ENCODE results near the gene APC.

The APC gene

GRCh38 chr5:112737463-112738190 is at the start of gene APC:
TSS of gene APC (plus strand) at chr5:112737885. CDS start at chr5:112754891, 17,006 bp downstream.
- no peaks in the 10 kb centered on the region for H3K4me1 ChIP-seq (ENCODE audit: control insufficient read depth, insufficient read depth, low read length)

GRCh38 chr5:112689155-112689909 is 48.4 kb upstream of the APC start:
- no peak overlapping the region for H3K4me3 ChIP-seq (ENCODE audit: low read length)
- H3K36me3 ChIP-seq (ENCODE audit: control insufficient read depth, insufficient read depth, low read length) = no peaks in the 10 kb centered on the region
- no peaks in the 10 kb centered on the region for H3K27me3 ChIP-seq (ENCODE audit: control insufficient read depth, insufficient read depth, low read length)
- no peak overlapping the region for H3K9ac ChIP-seq (ENCODE audit: low read length)
- no peaks in the 10 kb centered on the region for H3K9me3 ChIP-seq (ENCODE audit: control insufficient read depth, low read length)
- H3K4me1 ChIP-seq (ENCODE audit: control insufficient read depth, insufficient read depth, low read length) = no peaks in the 10 kb centered on the region

More at GRCh38 chr5:112737463-112738190, at the start of gene APC:
- Histone ChIP-seq H3K9me3 (ENCODE audit: control insufficient read depth, low read length) (no peaks in the 10 kb centered on the region), H3K36me3 (ENCODE audit: control insufficient read depth, insufficient read depth, low read length) (no peaks in the 10 kb centered on the region), H3K27me3 (ENCODE audit: control insufficient read depth, insufficient read depth, low read length) (no peaks in the 10 kb centered on the region), H3K9ac (ENCODE audit: low read length) (no peak within 1 kb of the TSS), H3K4me3 (ENCODE audit: low read length) (peak within 1 kb of the TSS; percentile 26)

GRCh38 chr5:112690605-112691338 is 46.9 kb upstream of the APC start:
- no peaks in the 10 kb centered on the region for H3K9me3 ChIP-seq (ENCODE audit: control insufficient read depth, low read length)
- H3K9ac ChIP-seq (ENCODE audit: low read length) = no peak overlapping the region
- no peak overlapping the region for H3K4me3 ChIP-seq (ENCODE audit: low read length)
- no peaks in the 10 kb centered on the region for H3K4me1 ChIP-seq (ENCODE audit: control insufficient read depth, insufficient read depth, low read length)
- H3K27me3 ChIP-seq (ENCODE audit: control insufficient read depth, insufficient read depth, low read length) = no peaks in the 10 kb centered on the region
- H3K36me3 ChIP-seq (ENCODE audit: control insufficient read depth, insufficient read depth, low read length) = no peaks in the 10 kb centered on the region

GRCh38 chr5:112691339-112691680 is 46.4 kb upstream of the APC start:
- H3K36me3 ChIP-seq (ENCODE audit: control insufficient read depth, insufficient read depth, low read length) = no peaks in the 10 kb centered on the region
- H3K9ac ChIP-seq (ENCODE audit: low read length) = no peak overlapping the region
- H3K27me3 ChIP-seq (ENCODE audit: control insufficient read depth, insufficient read depth, low read length) = no peaks in the 10 kb centered on the region
- H3K4me1 ChIP-seq (ENCODE audit: control insufficient read depth, insufficient read depth, low read length) = no peaks in the 10 kb centered on the region
- H3K4me3 ChIP-seq (ENCODE audit: low read length) = no peak overlapping the region
- H3K9me3 ChIP-seq (ENCODE audit: control insufficient read depth, low read length) = no peaks in the 10 kb centered on the region

- H3K4me3 ChIP-seq (ENCODE audit: low read length) = no peak overlapping the region
- H3K4me1 ChIP-seq (ENCODE audit: control insufficient read depth, insufficient read depth, low read length) = no peaks in the 10 kb centered on the region
These were observed 45.9 kb upstream of the APC start for GRCh38 chr5:112691758-112692157.

GRCh38 chr5:112692472-112692871 is 45.2 kb upstream of the APC start:
- Histone ChIP-seq H3K9me3 (ENCODE audit: control insufficient read depth, low read length) (no peaks in the 10 kb centered on the region), H3K4me3 (ENCODE audit: low read length) (no peak overlapping the region)

More at GRCh38 chr5:112691758-112692157, 45.9 kb upstream of the APC start:
- H3K36me3 ChIP-seq (ENCODE audit: control insufficient read depth, insufficient read depth, low read length) = no peaks in the 10 kb centered on the region
- no peak overlapping the region for H3K9ac ChIP-seq (ENCODE audit: low read length)
- no peaks in the 10 kb centered on the region for H3K27me3 ChIP-seq (ENCODE audit: control insufficient read depth, insufficient read depth, low read length)
- H3K9me3 ChIP-seq (ENCODE audit: control insufficient read depth, low read length) = no peaks in the 10 kb centered on the region

GRCh38 chr5:112693301-112693700 is 44.4 kb upstream of the APC start:
- Histone ChIP-seq H3K27me3 (ENCODE audit: control insufficient read depth, insufficient read depth, low read length) (no peaks in the 10 kb centered on the region), H3K4me3 (ENCODE audit: low read length) (no peak overlapping the region), H3K9ac (ENCODE audit: low read length) (no peak overlapping the region), H3K4me1 (ENCODE audit: control insufficient read depth, insufficient read depth, low read length) (no peaks in the 10 kb centered on the region), H3K9me3 (ENCODE audit: control insufficient read depth, low read length) (no peaks in the 10 kb centered on the region), H3K36me3 (ENCODE audit: control insufficient read depth, insufficient read depth, low read length) (no peaks in the 10 kb centered on the region)

More at GRCh38 chr5:112692472-112692871, 45.2 kb upstream of the APC start:
- H3K36me3 ChIP-seq (ENCODE audit: control insufficient read depth, insufficient read depth, low read length) = no peaks in the 10 kb centered on the region
- H3K4me1 ChIP-seq (ENCODE audit: control insufficient read depth, insufficient read depth, low read length) = no peaks in the 10 kb centered on the region
- H3K9ac ChIP-seq (ENCODE audit: low read length) = no peak overlapping the region
- no peaks in the 10 kb centered on the region for H3K27me3 ChIP-seq (ENCODE audit: control insufficient read depth, insufficient read depth, low read length)

- Histone ChIP-seq H3K36me3 (ENCODE audit: control insufficient read depth, insufficient read depth, low read length) (no peaks in the 10 kb centered on the region), H3K9ac (ENCODE audit: low read length) (no peak overlapping the region), H3K9me3 (ENCODE audit: control insufficient read depth, low read length) (no peaks in the 10 kb centered on the region), H3K27me3 (ENCODE audit: control insufficient read depth, insufficient read depth, low read length) (no peaks in the 10 kb centered on the region), H3K4me3 (ENCODE audit: low read length) (no peak overlapping the region), H3K4me1 (ENCODE audit: control insufficient read depth, insufficient read depth, low read length) (no peaks in the 10 kb centered on the region)
These were observed 42.6 kb upstream of the APC start for GRCh38 chr5:112694853-112695709.

- Histone ChIP-seq H3K27me3 (ENCODE audit: control insufficient read depth, insufficient read depth, low read length) (no peaks in the 10 kb centered on the region), H3K9ac (ENCODE audit: low read length) (no peak overlapping the region), H3K4me3 (ENCODE audit: low read length) (no peak overlapping the region), H3K9me3 (ENCODE audit: control insufficient read depth, low read length) (no peaks in the 10 kb centered on the region), H3K36me3 (ENCODE audit: control insufficient read depth, insufficient read depth, low read length) (no peaks in the 10 kb centered on the region), H3K4me1 (ENCODE audit: control insufficient read depth, insufficient read depth, low read length) (no peaks in the 10 kb centered on the region)
These were observed 40.9 kb upstream of the APC start for GRCh38 chr5:112696786-112697185.

GRCh38 chr5:112697322-112697721 is 40.4 kb upstream of the APC start:
- Histone ChIP-seq H3K9ac (ENCODE audit: low read length) (no peak overlapping the region), H3K36me3 (ENCODE audit: control insufficient read depth, insufficient read depth, low read length) (no peaks in the 10 kb centered on the region), H3K9me3 (ENCODE audit: control insufficient read depth, low read length) (no peaks in the 10 kb centered on the region), H3K4me1 (ENCODE audit: control insufficient read depth, insufficient read depth, low read length) (no peaks in the 10 kb centered on the region), H3K27me3 (ENCODE audit: control insufficient read depth, insufficient read depth, low read length) (no peaks in the 10 kb centered on the region), H3K4me3 (ENCODE audit: low read length) (no peak overlapping the region)

- Histone ChIP-seq H3K36me3 (ENCODE audit: control insufficient read depth, insufficient read depth, low read length) (no peaks in the 10 kb centered on the region), H3K4me3 (ENCODE audit: low read length) (no peak overlapping the region), H3K9me3 (ENCODE audit: control insufficient read depth, low read length) (no peaks in the 10 kb centered on the region), H3K9ac (ENCODE audit: low read length) (no peak overlapping the region), H3K4me1 (ENCODE audit: control insufficient read depth, insufficient read depth, low read length) (no peaks in the 10 kb centered on the region), H3K27me3 (ENCODE audit: control insufficient read depth, insufficient read depth, low read length) (no peaks in the 10 kb centered on the region)
These were observed 39.9 kb upstream of the APC start for GRCh38 chr5:112697833-112698232.
